GM12878 (cell line): ENCODE data around the gene RTEL1. TPM values are rescaled to one million over a fixed set of nuclear protein-coding genes. Genes with fewer than 3 reads are reported as not detected.
"Not testable (repeated sequence)": the region's sequence is repeated elsewhere in the genome, so short reads cannot be mapped to it uniquely, and the experiment has no call there.

Source experiments
- ATAC-seq: fragments of 200-7000 bp; cut with Tn5 transposase; 3 replicates; pipeline ENCODE4 v1.9.1; 2020; ENCODE audit warnings: mild to moderate bottlenecking, moderate library complexity
- BruUV-seq: library from RNA; stranded (reverse); fragments of 400-500 nt; replicated peaks from 2 replicates; lab custom pipeline; 2021; lab: Mats Ljungman, UMichigan
- CTCF ChIA-PET: fragments of 300-600 bp; sonication (Branson Sonifier 250); formaldehyde crosslinking; extraction: SDS; loops from one replicate; lab custom pipeline; 2021; ENCODE audit warnings: inconsistent platforms; lab: Yijun Ruan, JAX
- POLR2A ChIA-PET: fragments of 350-600 bp; formaldehyde crosslinking; extraction: SDS; loops from one replicate; lab custom pipeline; 2021; ENCODE audit warnings: inconsistent platforms; lab: Charles Lee
- RAD21 ChIA-PET: fragments of 300-600 bp; sonication (Branson Sonifier 250); formaldehyde crosslinking; loops from one replicate; lab custom pipeline; 2023; ENCODE audit warnings: antibody characterized with exemption; ENCODE audit not compliant: unreplicated experiment; lab: Charles Lee
- SMC1A ChIA-PET: fragments of 300-600 bp; sonication (Branson Sonifier 250); formaldehyde crosslinking; loops from one replicate; lab custom pipeline; 2023; ENCODE audit not compliant: unreplicated experiment, uncharacterized antibody; lab: Charles Lee
- DNase-seq: peaks from one replicate; pipeline ENCODE4 v3.0.0-alpha.2; 2011; ENCODE audit warnings: low read depth, low spot score
- FAIRE-seq: peaks from 3 replicates; lab custom pipeline; 2011; peaks lifted over from hg19 to GRCh38; lab: Jason Lieb, UNC
- H2AFZ ChIP-seq: 2 replicates; pipeline ENCODE4 v1.6.0; 2011; ENCODE audit warnings: low read depth, low read length, control low read depth; ENCODE audit not compliant: control insufficient read depth
- H3K27ac ChIP-seq: 2 replicates; pipeline ENCODE4 v1.5.1; 2011; ENCODE audit warnings: control low read depth; ENCODE audit not compliant: control insufficient read depth, insufficient read depth
- H3K27me3 ChIP-seq, 2 experiments: replicated peaks in 1 of 2; 2 replicates each; pipeline versions ENCODE4 v1.6.0 to v1.6.1; 2011; ENCODE audit warnings: low read length in 1 of 2; ENCODE audit not compliant: control insufficient read depth in 2 of 2, insufficient read depth in 2 of 2
- H3K36me3 ChIP-seq, 2 experiments: 2 replicates each; pipeline ENCODE4 v1.5.1; 2011; ENCODE audit warnings: low read length in 1 of 2; ENCODE audit not compliant: control insufficient read depth in 2 of 2, insufficient read depth in 2 of 2
- H3K4me1 ChIP-seq: 2 replicates; pipeline ENCODE4 v1.6.1; 2011; ENCODE audit warnings: mild to moderate bottlenecking, low read length, moderate library complexity, mixed read lengths; ENCODE audit not compliant: control insufficient read depth, insufficient read depth
- H3K4me2 ChIP-seq: 2 replicates; pipeline ENCODE4 v1.6.0; 2011; ENCODE audit warnings: control low read depth; ENCODE audit not compliant: control insufficient read depth, insufficient read depth
- H3K4me3 ChIP-seq: fragments of 200-600 bp; sonication (generic); 2 replicates; pipeline ENCODE4 v1.5.1; 2016
- H3K79me2 ChIP-seq: 2 replicates; pipeline ENCODE4 v1.6.0; 2011; ENCODE audit warnings: low read length; ENCODE audit not compliant: control insufficient read depth, insufficient read depth
- H3K9ac ChIP-seq: 2 replicates; pipeline ENCODE4 v1.8.0; 2011; ENCODE audit warnings: low read length, control low read depth, mixed read lengths; ENCODE audit not compliant: control insufficient read depth, insufficient read depth
- H3K9me3 ChIP-seq: replicated peaks from 3 replicates; pipeline ENCODE4 v1.5.1; 2011; ENCODE audit warnings: mild to moderate bottlenecking, low read length; ENCODE audit not compliant: control insufficient read depth, insufficient read depth
- H4K20me1 ChIP-seq: 2 replicates; pipeline ENCODE4 v1.6.0; 2011; ENCODE audit not compliant: control insufficient read depth, insufficient read depth
- CREM ChIP-seq: IDR thresholded peaks from 2 replicates; pipeline ENCODE4 v1.6.1; 2014; ENCODE audit warnings: antibody characterized with exemption, low read depth
- ETV6 ChIP-seq, 2 experiments: fragments of 450-650 bp in 1 of 2; IDR thresholded peaks in 1 of 2; conservative IDR thresholded peaks in 1 of 2; 2 replicates each; pipeline ENCODE4 v1.6.1; 2014; ENCODE audit warnings: antibody characterized with exemption in 1 of 2, borderline replicate concordance in 1 of 2, low read depth in 1 of 2, mild to moderate bottlenecking in 1 of 2, moderate library complexity in 1 of 2
- EZH2 ChIP-seq: IDR thresholded peaks from 2 replicates; pipeline ENCODE4 v1.6.1; 2012; ENCODE audit warnings: low read depth, mild to moderate bottlenecking, control low read depth, inconsistent platforms, low read length, borderline replicate concordance; ENCODE audit not compliant: control insufficient read depth
- GATAD2B ChIP-seq: fragments of 450-650 bp; conservative IDR thresholded peaks from 2 replicates; pipeline ENCODE4 v1.6.1; 2017; ENCODE audit warnings: low read depth, mild to moderate bottlenecking, moderate library complexity
- IRF4 ChIP-seq: IDR thresholded peaks from 2 replicates; pipeline ENCODE4 v1.6.1; 2011; ENCODE audit warnings: low read depth, low read length
- KLF5 ChIP-seq: fragments of 450-650 bp; IDR thresholded peaks from 2 replicates; pipeline ENCODE4 v1.6.1; 2014; ENCODE audit warnings: mild to moderate bottlenecking; ENCODE audit not compliant: partially characterized antibody
- NR2C2 ChIP-seq: IDR thresholded peaks from 2 replicates; pipeline ENCODE4 v1.6.1; 2011; ENCODE audit warnings: borderline replicate concordance, low read depth; ENCODE audit not compliant: control insufficient read depth, insufficient read length
- RFX5 ChIP-seq: IDR thresholded peaks from 2 replicates; pipeline ENCODE4 v1.6.1; 2011; ENCODE audit warnings: low read depth, low read length, improper control_type of control experiment
- SIN3A ChIP-seq: IDR thresholded peaks from 2 replicates; pipeline ENCODE4 v1.6.1; 2012; ENCODE audit warnings: low read depth, low read length, improper control_type of control experiment
- SPI1 ChIP-seq: IDR thresholded peaks from 2 replicates; pipeline ENCODE4 v1.6.1; 2011; ENCODE audit warnings: low read depth, mild to moderate bottlenecking, low read length, moderate library complexity, borderline replicate concordance; ENCODE audit not compliant: insufficient read depth
- SRF ChIP-seq, 2 experiments: IDR thresholded peaks; 2 replicates each; pipeline ENCODE4 v1.6.1; 2011; ENCODE audit warnings: low read depth in 2 of 2, low read length in 2 of 2, mild to moderate bottlenecking in 1 of 2, moderate library complexity in 1 of 2
- TARDBP ChIP-seq: IDR thresholded peaks from 2 replicates; pipeline ENCODE4 v1.6.1; 2016; ENCODE audit warnings: borderline replicate concordance
- TCF12 ChIP-seq: IDR thresholded peaks from 2 replicates; pipeline ENCODE4 v1.6.1; 2011; ENCODE audit warnings: low read depth, mild to moderate bottlenecking, low read length
- TCF7 ChIP-seq: IDR thresholded peaks from 2 replicates; pipeline ENCODE4 v1.6.1; 2014; ENCODE audit warnings: antibody characterized with exemption, borderline replicate concordance
- ZNF207 ChIP-seq: fragments of 450-650 bp; IDR thresholded peaks from 2 replicates; pipeline ENCODE4 v1.6.1; 2014; ENCODE audit warnings: antibody characterized with exemption, mild to moderate bottlenecking, borderline replicate concordance
- ZNF217 ChIP-seq: fragments of 450-650 bp; IDR thresholded peaks from 2 replicates; pipeline ENCODE4 v1.6.1; 2017; ENCODE audit warnings: antibody characterized with exemption, mild to moderate bottlenecking
- WGBS: methylation state at CpG from one replicate; pipeline ENCODE4 v1.1.6; 2016; ENCODE audit warnings: low lambda C conversion rate; ENCODE audit not compliant: insufficient replicate concordance, insufficient coverage; ENCODE audit errors: missing lambda C conversion rate; 5-methylcytosine and 5-hydroxymethylcytosine counted together
- in situ Hi-C: fragments of 300-500 bp; cut with MboI; formaldehyde crosslinking; loops from 9 replicates; pipeline ENCODE4 v1.14.3; 2018; ENCODE audit warnings: mixed read lengths
- intact Hi-C: fragments of 100-400 bp; cut with micrococcal nuclease; formaldehyde crosslinking; loops from one replicate; pipeline ENCODE4 v1.14.2; 2022; ENCODE audit not compliant: unreplicated experiment
- polyA plus RNA-seq, 11 experiments: library from polyadenylated mRNA; depleted of rRNA in 4 of 11; unstranded in 6 of 11; stranded (reverse) in 5 of 11; fragments of >200 nt; fragmentation: Nextera tagmentation in 4 of 11; fragmentation: Illumina TruSeq in 1 of 11; extraction: Ambion mirVana in 4 of 11; extraction: Trizol in 1 of 11; gene quantifications; 1 replicate in 1 of 11; 2 replicates in 10 of 11; pipeline versions ENCODE4 v1.2.1 to v1.2.3, GENCODE V29; 2011 to 2016; ENCODE audit warnings: inconsistent platforms in 2 of 11, missing spikeins in 2 of 11, low read depth in 1 of 11
- total RNA-seq, 4 experiments: library from RNA; depleted of rRNA in 3 of 4; stranded (reverse); fragments of >200 nt in 3 of 4; fragmentation: Illumina TruSeq in 1 of 4; extraction: Trizol in 1 of 4; gene quantifications; 2 replicates each; pipeline versions ENCODE4 v1.2.1 to v1.2.3, GENCODE V29; 2013 to 2021
- TF ChIP-seq, protein P1 (sequence below): fragments of 450-650 bp; IDR thresholded peaks from 2 replicates; pipeline ENCODE4 v1.6.1; 2016; ENCODE audit warnings: mild to moderate bottlenecking
- TF ChIP-seq, protein P2 (sequence below): IDR thresholded peaks from 2 replicates; pipeline ENCODE4 v1.6.1; 2011; ENCODE audit warnings: borderline replicate concordance, low read depth, mild to moderate bottlenecking, moderate library complexity, mixed read lengths, low read length; ENCODE audit not compliant: insufficient read depth; ENCODE audit errors: extremely low read length

RTEL1 gene
- total and polyA plus RNA-seq, 10 of the 15 experiments (the other 5 are each of a cell fraction or from before 2014, with no cell fraction given) = 0.40 to 37.2 (median 15.6) TPM; not detected in 1

DNA sequence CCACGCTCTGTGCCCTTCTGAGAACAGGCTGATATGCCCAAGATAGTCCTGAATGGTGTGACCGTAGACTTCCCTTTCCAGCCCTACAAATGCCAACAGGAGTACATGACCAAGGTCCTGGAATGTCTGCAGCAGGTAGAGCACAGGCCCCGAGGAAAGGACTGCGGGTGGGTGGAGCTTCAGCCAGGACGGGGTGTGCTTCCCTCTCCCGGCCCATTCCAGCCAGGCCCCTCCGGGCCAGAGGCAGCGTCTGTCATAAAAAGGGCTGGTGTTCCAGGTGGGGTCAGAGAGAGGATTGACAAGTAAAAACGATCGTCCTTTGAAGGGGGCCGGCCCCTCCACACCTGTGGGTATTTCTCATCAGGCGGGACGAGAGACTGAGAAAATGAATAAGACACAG, 1.3 kb downstream of the RTEL1 start:
- Histone ChIP-seq H4K20me1 (no peaks in the 10 kb centered on the region), H3K4me2 (peak overlapping the region; percentile 46), H3K4me1 (peaks cover 8% of the 10 kb centered on the region), H3K4me3 (peak overlapping the region; percentile 93), H3K27ac (no peak overlapping the region), H3K27me3 (0 out of 4 replicates have a peak, but pooled peaks cover 0 to 4% of the 10 kb centered on the region in 2 experiments), H2AFZ (no peak overlapping the region), H3K9me3 (no peaks in the 10 kb centered on the region), H3K9ac (peak overlapping the region; percentile 78), H3K79me2 (peaks cover 10% of the 10 kb centered on the region), H3K36me3 (peaks cover 0 to 8% of the 10 kb centered on the region in 2 experiments; a peak in 2 of 4 replicates)
- ChIA-PET CTCF (interaction anchor here (2.2 kb wide), 1 partner anchor 18 kb away, joined by 10 read pairs; no protein-coding TSS in a partner anchor), POLR2A (no interaction called here), SMC1A (no interaction called here), RAD21 (no interaction called here)
- TF ChIP-seq TARDBP (no peak), NR2C2 (no peak), GATAD2B (no peak), IRF4 (no peak), ZNF207 (no peak), SIN3A (no peak), KLF5 (no peak), SPI1 (no peak), EZH2 (no peak), TCF7 (no peak), SRF (IDR thresholded peaks at IDR 0.05; ENCODE audit: low read depth in 2 of 2, low read length in 2 of 2) (no peak), RFX5 (no peak), ETV6 (conservative IDR thresholded peaks at IDR 0.05 in 1 of 2, IDR thresholded peaks at IDR 0.05 in 1 of 2; ENCODE audit: borderline replicate concordance in 1 of 2, low read depth in 1 of 2) (no peak), TCF12 (no peak), ZNF217 (no peak), CREM (no peak)
- TF ChIP-seq, protein P1, sequence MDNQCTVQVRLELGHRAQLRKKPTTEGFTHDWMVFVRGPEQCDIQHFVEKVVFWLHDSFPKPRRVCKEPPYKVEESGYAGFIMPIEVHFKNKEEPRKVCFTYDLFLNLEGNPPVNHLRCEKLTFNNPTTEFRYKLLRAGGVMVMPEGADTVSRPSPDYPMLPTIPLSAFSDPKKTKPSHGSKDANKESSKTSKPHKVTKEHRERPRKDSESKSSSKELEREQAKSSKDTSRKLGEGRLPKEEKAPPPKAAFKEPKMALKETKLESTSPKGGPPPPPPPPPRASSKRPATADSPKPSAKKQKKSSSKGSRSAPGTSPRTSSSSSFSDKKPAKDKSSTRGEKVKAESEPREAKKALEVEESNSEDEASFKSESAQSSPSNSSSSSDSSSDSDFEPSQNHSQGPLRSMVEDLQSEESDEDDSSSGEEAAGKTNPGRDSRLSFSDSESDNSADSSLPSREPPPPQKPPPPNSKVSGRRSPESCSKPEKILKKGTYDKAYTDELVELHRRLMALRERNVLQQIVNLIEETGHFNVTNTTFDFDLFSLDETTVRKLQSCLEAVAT = no peak
- TF ChIP-seq, protein P2, sequence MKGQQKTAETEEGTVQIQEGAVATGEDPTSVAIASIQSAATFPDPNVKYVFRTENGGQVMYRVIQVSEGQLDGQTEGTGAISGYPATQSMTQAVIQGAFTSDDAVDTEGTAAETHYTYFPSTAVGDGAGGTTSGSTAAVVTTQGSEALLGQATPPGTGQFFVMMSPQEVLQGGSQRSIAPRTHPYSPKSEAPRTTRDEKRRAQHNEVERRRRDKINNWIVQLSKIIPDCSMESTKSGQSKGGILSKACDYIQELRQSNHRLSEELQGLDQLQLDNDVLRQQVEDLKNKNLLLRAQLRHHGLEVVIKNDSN = no peak
- ATAC-seq (no peak), DNase-seq (no peak), FAIRE-seq (no peak)
- in situ Hi-C loops = no loop called here
- no TSS peak for BruUV-seq
- intact Hi-C loops = no loop called here
- 85% methylated on average over 13 of the region's 13 CpGs for WGBS

DNA sequence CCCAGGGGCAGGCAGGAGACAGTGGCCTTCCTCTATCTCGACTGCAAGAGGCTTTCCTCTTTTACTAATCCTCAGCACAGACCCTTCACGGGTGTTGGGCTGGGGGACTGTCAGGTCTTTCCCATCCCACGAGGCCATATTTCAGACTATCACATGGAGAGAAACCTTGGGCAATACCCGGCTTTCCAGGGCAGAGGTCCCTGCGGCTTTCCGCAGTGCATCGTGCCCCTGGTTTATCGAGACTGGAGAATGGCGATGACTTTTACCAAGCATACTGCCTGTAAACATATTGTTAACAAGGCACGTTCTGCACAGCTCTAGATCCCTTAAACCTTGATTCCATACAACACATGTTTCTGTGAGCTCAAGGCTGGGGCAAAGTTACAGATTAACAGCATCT, 2.1 kb downstream of the RTEL1 start:
- H4K20me1 ChIP-seq, H3K27ac ChIP-seq, RAD21 ChIA-PET, BruUV-seq, DNase-seq, H3K9ac ChIP-seq, H3K79me2 ChIP-seq, POLR2A ChIA-PET, CTCF ChIA-PET, intact Hi-C loops, H3K9me3 ChIP-seq, H3K36me3 ChIP-seq, H3K4me3 ChIP-seq, H3K4me2 ChIP-seq, ATAC-seq, FAIRE-seq, H3K4me1 ChIP-seq, in situ Hi-C loops, H2AFZ ChIP-seq, SMC1A ChIA-PET, H3K27me3 ChIP-seq: not testable (repeated sequence)
- 80% methylated on average over 10 of the region's 10 CpGs for WGBS
